Measurements from ENCODE around the gene FAM221B.

FAM221B gene

DNA sequence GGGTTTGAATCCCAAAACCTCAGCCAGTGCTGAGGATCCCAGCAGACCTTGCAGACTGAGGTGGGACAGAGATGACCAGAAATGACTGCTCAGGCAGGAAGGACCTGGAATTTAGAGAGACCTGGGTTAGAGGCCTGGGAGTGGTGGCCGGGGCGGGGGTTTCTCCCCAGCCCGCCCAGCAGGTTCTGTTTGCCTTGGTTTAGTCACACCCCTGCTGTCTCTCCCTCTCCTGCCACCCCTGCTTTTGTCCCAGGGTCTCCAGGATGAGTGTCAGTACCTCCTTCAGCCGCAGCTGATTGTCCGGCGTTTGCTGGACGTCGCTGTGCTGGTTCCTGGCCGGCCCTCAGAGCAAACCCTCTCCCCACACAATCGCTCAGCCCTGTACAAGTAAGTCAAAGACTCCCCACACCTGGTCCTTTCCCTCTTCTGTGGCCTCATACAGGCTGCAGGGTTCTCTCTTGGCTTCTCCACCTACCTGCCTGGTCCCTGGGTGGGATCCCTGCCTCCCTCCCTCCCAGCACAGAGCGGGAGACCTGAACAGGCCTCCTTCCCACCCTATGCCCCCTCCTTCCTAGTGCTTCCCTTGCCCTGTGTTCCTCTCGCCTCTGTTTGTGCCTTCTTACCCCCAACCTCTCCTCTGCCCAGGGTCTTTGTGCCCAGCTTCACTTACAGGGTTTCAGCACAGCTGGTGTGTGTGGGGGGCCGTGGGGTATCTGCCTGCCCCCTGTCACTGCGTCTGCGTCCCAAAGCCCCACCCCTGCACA, 12.5 kb upstream of the FAM221B start:
- TF ChIP-seq, protein P1, sequence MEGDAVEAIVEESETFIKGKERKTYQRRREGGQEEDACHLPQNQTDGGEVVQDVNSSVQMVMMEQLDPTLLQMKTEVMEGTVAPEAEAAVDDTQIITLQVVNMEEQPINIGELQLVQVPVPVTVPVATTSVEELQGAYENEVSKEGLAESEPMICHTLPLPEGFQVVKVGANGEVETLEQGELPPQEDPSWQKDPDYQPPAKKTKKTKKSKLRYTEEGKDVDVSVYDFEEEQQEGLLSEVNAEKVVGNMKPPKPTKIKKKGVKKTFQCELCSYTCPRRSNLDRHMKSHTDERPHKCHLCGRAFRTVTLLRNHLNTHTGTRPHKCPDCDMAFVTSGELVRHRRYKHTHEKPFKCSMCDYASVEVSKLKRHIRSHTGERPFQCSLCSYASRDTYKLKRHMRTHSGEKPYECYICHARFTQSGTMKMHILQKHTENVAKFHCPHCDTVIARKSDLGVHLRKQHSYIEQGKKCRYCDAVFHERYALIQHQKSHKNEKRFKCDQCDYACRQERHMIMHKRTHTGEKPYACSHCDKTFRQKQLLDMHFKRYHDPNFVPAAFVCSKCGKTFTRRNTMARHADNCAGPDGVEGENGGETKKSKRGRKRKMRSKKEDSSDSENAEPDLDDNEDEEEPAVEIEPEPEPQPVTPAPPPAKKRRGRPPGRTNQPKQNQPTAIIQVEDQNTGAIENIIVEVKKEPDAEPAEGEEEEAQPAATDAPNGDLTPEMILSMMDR (IDR thresholded peaks at IDR 0.05; ENCODE audit: insufficient read depth, low read length, poor library complexity, severe bottlenecking), result no peak
- Histone ChIP-seq H3K27me3 (replicated peaks; ENCODE audit: control insufficient read depth, insufficient read depth, low read length) (no peaks in the 10 kb centered on the region), H3K36me3 (ENCODE audit: control insufficient read depth, insufficient read depth, low read length) (no peaks in the 10 kb centered on the region), H3K4me3 (replicated peaks; ENCODE audit: low read depth, low read length) (no peak overlapping the region)
- DNase-seq (ENCODE audit: extremely low read depth, insufficient read length), result no peak

GRCh38 chr9:35839926-35840325, 11.4 kb upstream of the FAM221B start:
- H3K27me3 ChIP-seq (replicated peaks; ENCODE audit: control insufficient read depth, insufficient read depth, low read length), result no peaks in the 10 kb centered on the region
- no peaks in the 10 kb centered on the region for H3K36me3 ChIP-seq (ENCODE audit: control insufficient read depth, insufficient read depth, low read length)
- no peak overlapping the region for H3K4me3 ChIP-seq (replicated peaks; ENCODE audit: low read depth, low read length)
- TF ChIP-seq, protein P1 (IDR thresholded peaks at IDR 0.05; ENCODE audit: insufficient read depth, low read length, poor library complexity, severe bottlenecking), result no peak
- no peak for DNase-seq (ENCODE audit: extremely low read depth, insufficient read length)

DNA sequence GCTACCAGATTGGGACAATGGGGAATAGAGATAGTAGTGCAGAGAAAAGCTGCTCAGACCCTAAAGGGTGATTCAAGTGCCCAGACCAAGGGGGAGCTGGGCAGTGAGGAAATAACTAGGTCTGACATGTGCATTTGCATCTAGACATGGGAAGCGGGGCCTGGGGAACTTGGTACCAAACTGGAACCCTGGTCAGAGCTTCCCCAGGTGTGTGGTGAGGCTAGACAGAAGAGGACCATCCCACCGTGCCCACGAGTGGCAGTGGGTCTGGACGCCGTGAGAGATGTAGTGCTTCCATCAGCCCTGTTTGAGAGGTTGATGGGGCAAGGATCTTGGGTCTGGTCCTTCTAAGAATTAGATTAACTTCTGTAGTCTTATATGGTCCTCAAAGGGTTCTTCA, 8.1 kb upstream of the FAM221B start:
- no peaks in the 10 kb centered on the region for H3K36me3 ChIP-seq (ENCODE audit: control insufficient read depth, insufficient read depth, low read length)
- H3K27me3 ChIP-seq (replicated peaks; ENCODE audit: control insufficient read depth, insufficient read depth, low read length), result no peaks in the 10 kb centered on the region
- TF ChIP-seq, protein P1 (IDR thresholded peaks at IDR 0.05; ENCODE audit: insufficient read depth, low read length, poor library complexity, severe bottlenecking), result no peak
- no peak for DNase-seq (ENCODE audit: extremely low read depth, insufficient read length)
- H3K4me3 ChIP-seq (replicated peaks; ENCODE audit: low read depth, low read length), result no peak overlapping the region

DNA sequence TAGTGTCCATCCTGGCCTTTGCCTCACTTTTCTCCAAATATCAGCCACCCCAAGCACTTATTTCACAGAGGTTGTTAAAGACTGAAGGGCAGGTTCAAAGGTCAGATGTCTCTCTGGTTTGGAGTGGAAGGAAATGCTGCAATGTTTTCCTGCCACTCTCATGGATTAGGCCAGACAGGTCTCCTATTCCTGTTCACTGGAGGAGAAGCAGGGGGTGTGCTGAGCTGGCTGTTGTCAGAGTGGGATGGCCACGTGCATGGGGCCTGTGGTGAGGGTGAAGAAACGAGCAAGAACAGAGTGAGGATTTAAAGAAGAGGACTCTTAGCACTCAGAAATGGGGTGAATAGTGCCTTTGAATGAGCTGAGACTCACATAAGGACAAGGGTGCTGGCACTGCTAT, 7.2 kb upstream of the FAM221B start:
- no peak for DNase-seq (ENCODE audit: extremely low read depth, insufficient read length)
- H3K4me3 ChIP-seq (replicated peaks; ENCODE audit: low read depth, low read length), result no peak overlapping the region
- H3K36me3 ChIP-seq (ENCODE audit: control insufficient read depth, insufficient read depth, low read length), result no peaks in the 10 kb centered on the region
- H3K27me3 ChIP-seq (replicated peaks; ENCODE audit: control insufficient read depth, insufficient read depth, low read length), result no peaks in the 10 kb centered on the region
- TF ChIP-seq, protein P1 (IDR thresholded peaks at IDR 0.05; ENCODE audit: insufficient read depth, low read length, poor library complexity, severe bottlenecking), result no peak

GRCh38 chr9:35835216-35835632, 6.7 kb upstream of the FAM221B start:
- Histone ChIP-seq H3K4me3 (replicated peaks; ENCODE audit: low read depth, low read length) (no peak overlapping the region), H3K36me3 (ENCODE audit: control insufficient read depth, insufficient read depth, low read length) (no peaks in the 10 kb centered on the region), H3K27me3 (replicated peaks; ENCODE audit: control insufficient read depth, insufficient read depth, low read length) (no peaks in the 10 kb centered on the region)
- no peak for DNase-seq (ENCODE audit: extremely low read depth, insufficient read length)
- TF ChIP-seq, protein P1 (IDR thresholded peaks at IDR 0.05; ENCODE audit: insufficient read depth, low read length, poor library complexity, severe bottlenecking), result peak; percentile 44
